Measurements from ENCODE around the gene IGF2R. TPM values are rescaled to one million over a fixed set of nuclear protein-coding genes. Genes with fewer than 3 reads are reported as not detected.
A peak's percentile ranks its signal among the peaks of the same experiment; 100 is the strongest.

The IGF2R gene
- total RNA-seq, 1 experiment from 2014 or later, result 92.2 TPM

DNA sequence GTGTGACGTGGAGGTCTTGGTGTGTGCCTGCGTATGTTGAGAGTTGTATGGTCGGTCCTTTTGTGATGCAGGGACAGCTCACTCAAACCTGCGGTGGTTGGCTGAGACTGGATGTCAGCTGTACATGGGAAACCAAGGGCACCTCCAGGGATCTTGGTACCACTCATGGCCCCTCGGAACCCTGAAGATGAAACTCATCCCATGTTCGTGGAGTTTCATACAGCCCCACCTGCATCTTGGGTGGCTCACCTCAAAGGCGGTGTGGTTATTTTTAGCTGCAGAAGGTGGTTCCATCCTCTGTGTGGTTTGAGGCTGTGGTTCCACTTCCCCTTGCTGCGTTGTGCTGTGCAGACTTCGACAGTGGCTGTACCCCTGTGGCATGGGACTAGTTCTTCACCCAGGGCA is 100.2 kb downstream of the IGF2R start:
- CTCF ChIA-PET, result no interaction called here
- TF ChIP-seq, protein P1, sequence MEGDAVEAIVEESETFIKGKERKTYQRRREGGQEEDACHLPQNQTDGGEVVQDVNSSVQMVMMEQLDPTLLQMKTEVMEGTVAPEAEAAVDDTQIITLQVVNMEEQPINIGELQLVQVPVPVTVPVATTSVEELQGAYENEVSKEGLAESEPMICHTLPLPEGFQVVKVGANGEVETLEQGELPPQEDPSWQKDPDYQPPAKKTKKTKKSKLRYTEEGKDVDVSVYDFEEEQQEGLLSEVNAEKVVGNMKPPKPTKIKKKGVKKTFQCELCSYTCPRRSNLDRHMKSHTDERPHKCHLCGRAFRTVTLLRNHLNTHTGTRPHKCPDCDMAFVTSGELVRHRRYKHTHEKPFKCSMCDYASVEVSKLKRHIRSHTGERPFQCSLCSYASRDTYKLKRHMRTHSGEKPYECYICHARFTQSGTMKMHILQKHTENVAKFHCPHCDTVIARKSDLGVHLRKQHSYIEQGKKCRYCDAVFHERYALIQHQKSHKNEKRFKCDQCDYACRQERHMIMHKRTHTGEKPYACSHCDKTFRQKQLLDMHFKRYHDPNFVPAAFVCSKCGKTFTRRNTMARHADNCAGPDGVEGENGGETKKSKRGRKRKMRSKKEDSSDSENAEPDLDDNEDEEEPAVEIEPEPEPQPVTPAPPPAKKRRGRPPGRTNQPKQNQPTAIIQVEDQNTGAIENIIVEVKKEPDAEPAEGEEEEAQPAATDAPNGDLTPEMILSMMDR (IDR thresholded peaks at IDR 0.05; ENCODE audit: insufficient read depth in 1 of 2, low read depth in 1 of 2, low read length in 1 of 2, severe bottlenecking in 1 of 2, unreplicated experiment in 1 of 2), result no peak
- intact Hi-C loops (cut with micrococcal nuclease; ENCODE audit: unreplicated experiment), result no loop called here

DNA sequence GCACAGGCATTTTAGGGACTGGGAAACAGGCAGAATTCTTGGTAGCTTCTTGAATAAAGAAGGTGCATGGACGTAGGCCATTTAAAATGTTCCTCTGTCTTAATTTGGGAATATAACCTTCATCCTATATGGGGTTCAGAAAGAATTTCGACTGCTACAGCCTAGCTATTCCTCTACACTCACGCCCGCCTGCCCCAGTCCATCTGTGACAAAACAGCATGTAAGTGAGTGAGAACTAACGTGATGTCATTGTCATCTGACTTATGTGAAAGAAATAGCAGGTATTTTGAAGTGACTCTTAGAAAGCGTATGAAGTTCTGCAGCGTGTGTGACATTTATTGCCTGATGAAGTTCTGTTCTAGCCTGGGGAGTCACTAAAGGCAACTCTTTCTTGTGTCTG is 100.6 kb downstream of the IGF2R start:
- intact Hi-C loops (cut with micrococcal nuclease; ENCODE audit: unreplicated experiment), result no loop called here
- Mint-ChIP-seq H3K4me1 (ENCODE audit: low read depth, unreplicated experiment) (no peaks in the 10 kb centered on the region), H3K4me3 (ENCODE audit: unreplicated experiment) (no peak overlapping the region), H3K36me3 (ENCODE audit: insufficient read depth, unreplicated experiment) (peaks cover 77% of the 10 kb centered on the region), H3K27me3 (ENCODE audit: insufficient read depth, unreplicated experiment) (no peaks in the 10 kb centered on the region), H3K9me3 (ENCODE audit: unreplicated experiment) (no peaks in the 10 kb centered on the region), H3K27ac (ENCODE audit: unreplicated experiment) (no peak overlapping the region)
- ChIA-PET POLR2A (no interaction called here), CTCF (no interaction called here)
- Histone ChIP-seq H3K27me3 (replicated peaks; ENCODE audit: control insufficient read depth, insufficient read depth, low read length) (no peaks in the 10 kb centered on the region), H3K9me3 (no peaks in the 10 kb centered on the region), H3K4me3 (ENCODE audit: low read depth, low read length) (no peak overlapping the region), H3K4me1 (no peaks in the 10 kb centered on the region), H3K36me3 (ENCODE audit: control insufficient read depth, insufficient read depth, low read length) (peaks cover 6% of the 10 kb centered on the region)
- BruUV-seq (replicated peaks), result no TSS peak
- no peak for DNase-seq
- TF ChIP-seq, protein P1 (IDR thresholded peaks at IDR 0.05; ENCODE audit: insufficient read depth in 1 of 2, low read depth in 1 of 2, low read length in 1 of 2, severe bottlenecking in 1 of 2, unreplicated experiment in 1 of 2), result no peak

More for the DNA sequence above, 100.2 kb downstream of the IGF2R start:
- H3K36me3 Mint-ChIP-seq (ENCODE audit: insufficient read depth, unreplicated experiment), result peaks cover 78% of the 10 kb centered on the region
- Histone ChIP-seq H3K4me1 (no peaks in the 10 kb centered on the region), H3K4me3 (ENCODE audit: low read depth, low read length) (no peak overlapping the region), H3K27me3 (replicated peaks; ENCODE audit: control insufficient read depth, insufficient read depth, low read length) (no peaks in the 10 kb centered on the region), H3K9me3 (no peaks in the 10 kb centered on the region), H3K36me3 (ENCODE audit: control insufficient read depth, insufficient read depth, low read length) (peaks cover 6% of the 10 kb centered on the region)
- H3K27me3 Mint-ChIP-seq (ENCODE audit: insufficient read depth, unreplicated experiment), result no peaks in the 10 kb centered on the region
- no peak for DNase-seq
- no TSS peak for BruUV-seq (replicated peaks)
- POLR2A ChIA-PET, result no interaction called here
- no peak overlapping the region for H3K4me3 Mint-ChIP-seq (ENCODE audit: unreplicated experiment)
- no peaks in the 10 kb centered on the region for H3K9me3 Mint-ChIP-seq (ENCODE audit: unreplicated experiment)
- no peaks in the 10 kb centered on the region for H3K4me1 Mint-ChIP-seq (ENCODE audit: low read depth, unreplicated experiment)
- H3K27ac Mint-ChIP-seq (ENCODE audit: unreplicated experiment), result peak overlapping the region; percentile 20

DNA sequence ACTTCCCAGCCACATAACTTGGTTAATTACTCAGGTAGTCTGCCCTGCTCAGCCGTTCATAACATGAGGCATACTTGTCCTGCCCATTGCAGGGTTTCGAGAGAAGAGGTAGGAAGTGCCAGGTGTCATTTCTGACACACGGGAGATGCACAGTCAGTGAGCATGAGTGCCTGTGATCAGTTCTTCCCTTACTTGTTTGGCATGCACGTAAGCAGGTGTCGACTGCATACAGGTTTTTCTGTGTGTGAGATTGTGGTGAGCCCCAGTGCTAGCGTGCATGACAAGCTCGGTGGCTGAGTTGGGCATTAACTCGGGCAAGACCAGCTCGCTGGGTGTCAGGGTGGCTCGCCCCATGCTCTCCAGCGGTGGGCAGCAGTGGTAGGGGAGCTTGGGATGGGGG is 101.5 kb downstream of the IGF2R start:
- TF ChIP-seq, protein P1 (IDR thresholded peaks at IDR 0.05; ENCODE audit: insufficient read depth in 1 of 2, low read depth in 1 of 2, low read length in 1 of 2, severe bottlenecking in 1 of 2, unreplicated experiment in 1 of 2), result no peak
- Histone ChIP-seq H3K4me1 (no peaks in the 10 kb centered on the region), H3K27me3 (replicated peaks; ENCODE audit: control insufficient read depth, insufficient read depth, low read length) (no peaks in the 10 kb centered on the region), H3K36me3 (ENCODE audit: control insufficient read depth, insufficient read depth, low read length) (peaks cover 6% of the 10 kb centered on the region), H3K4me3 (ENCODE audit: low read depth, low read length) (no peak overlapping the region), H3K9me3 (no peaks in the 10 kb centered on the region)
- BruUV-seq (replicated peaks), result no TSS peak
- intact Hi-C loops (cut with micrococcal nuclease; ENCODE audit: unreplicated experiment), result no loop called here
- Mint-ChIP-seq H3K27me3 (ENCODE audit: insufficient read depth, unreplicated experiment) (no peaks in the 10 kb centered on the region), H3K4me3 (ENCODE audit: unreplicated experiment) (no peak overlapping the region), H3K9me3 (ENCODE audit: unreplicated experiment) (no peaks in the 10 kb centered on the region), H3K4me1 (ENCODE audit: low read depth, unreplicated experiment) (no peaks in the 10 kb centered on the region), H3K36me3 (ENCODE audit: insufficient read depth, unreplicated experiment) (peaks cover 72% of the 10 kb centered on the region), H3K27ac (ENCODE audit: unreplicated experiment) (no peak overlapping the region)
- CTCF ChIA-PET, result no interaction called here
- POLR2A ChIA-PET, result no interaction called here
- DNase-seq, result no peak
